ENCODE results near the gene ESPN. TPM values are rescaled to one million over a fixed set of nuclear protein-coding genes. Genes with fewer than 3 reads are reported as not detected.

ESPN gene
- polyA plus RNA-seq, 1 donor (not counting 4 experiments of a cell fraction or from before 2014, with no cell fraction given): 0.47 TPM

GRCh38 chr1:6425658-6426057, 1.1 kb downstream of the ESPN start:
- Histone ChIP-seq H3K27ac (ENCODE audit: control insufficient read depth, insufficient read depth, low read length) (no peak overlapping the region), H2AFZ (ENCODE audit: control insufficient read depth, low read length) (no peak overlapping the region), H3K9me3 (ENCODE audit: control insufficient read depth, low read depth, low read length) (no peaks in the 10 kb centered on the region), H3K27me3 (ENCODE audit: control insufficient read depth, extremely low read depth, insufficient read depth, low read length) (peaks cover 27% of the 10 kb centered on the region), H3K4me2 (ENCODE audit: control insufficient read depth, extremely low read depth, insufficient read depth, low read depth, low read length) (peak overlapping the region; percentile 19), H3K36me3 (ENCODE audit: control insufficient read depth in 2 of 2, extremely low read depth in 1 of 2, insufficient read depth in 2 of 2, low read length in 2 of 2) (no peaks in the 10 kb centered on the region), H3K9ac (ENCODE audit: control insufficient read depth, extremely low read depth, insufficient read depth, low read length) (peak overlapping the region; percentile 24), H4K20me1 (ENCODE audit: control insufficient read depth, extremely low read depth, insufficient read depth, low read length) (no peaks in the 10 kb centered on the region), H3K79me2 (ENCODE audit: control insufficient read depth, insufficient read depth, low read length) (no peaks in the 10 kb centered on the region), H3K4me1 (ENCODE audit: control insufficient read depth, extremely low read depth, insufficient read depth, low read length) (peaks cover 53% of the 10 kb centered on the region), H3K9me1 (ENCODE audit: control insufficient read depth, extremely low read depth, insufficient read depth, low read length) (no peaks in the 10 kb centered on the region), H3K4me3 (ENCODE audit: control insufficient read depth in 2 of 3, extremely low read depth in 1 of 3, insufficient read depth in 2 of 3, low read depth in 1 of 3, low read length in 3 of 3) (peak overlapping the region in 2 of 3 experiments; percentile 13 to 21)
- no peak for TF ChIP-seq EZH2 (IDR thresholded peaks at IDR 0.05; ENCODE audit: low read length)
- TF ChIP-seq, protein P1, sequence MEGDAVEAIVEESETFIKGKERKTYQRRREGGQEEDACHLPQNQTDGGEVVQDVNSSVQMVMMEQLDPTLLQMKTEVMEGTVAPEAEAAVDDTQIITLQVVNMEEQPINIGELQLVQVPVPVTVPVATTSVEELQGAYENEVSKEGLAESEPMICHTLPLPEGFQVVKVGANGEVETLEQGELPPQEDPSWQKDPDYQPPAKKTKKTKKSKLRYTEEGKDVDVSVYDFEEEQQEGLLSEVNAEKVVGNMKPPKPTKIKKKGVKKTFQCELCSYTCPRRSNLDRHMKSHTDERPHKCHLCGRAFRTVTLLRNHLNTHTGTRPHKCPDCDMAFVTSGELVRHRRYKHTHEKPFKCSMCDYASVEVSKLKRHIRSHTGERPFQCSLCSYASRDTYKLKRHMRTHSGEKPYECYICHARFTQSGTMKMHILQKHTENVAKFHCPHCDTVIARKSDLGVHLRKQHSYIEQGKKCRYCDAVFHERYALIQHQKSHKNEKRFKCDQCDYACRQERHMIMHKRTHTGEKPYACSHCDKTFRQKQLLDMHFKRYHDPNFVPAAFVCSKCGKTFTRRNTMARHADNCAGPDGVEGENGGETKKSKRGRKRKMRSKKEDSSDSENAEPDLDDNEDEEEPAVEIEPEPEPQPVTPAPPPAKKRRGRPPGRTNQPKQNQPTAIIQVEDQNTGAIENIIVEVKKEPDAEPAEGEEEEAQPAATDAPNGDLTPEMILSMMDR (optimal IDR thresholded peaks at IDR 0.05 in 1 of 3, IDR thresholded peaks at IDR 0.05 in 1 of 3, conservative IDR thresholded peaks at IDR 0.05 in 1 of 3; ENCODE audit: extremely low read depth in 1 of 3, insufficient read depth in 2 of 3, low read length in 3 of 3): no peak
- dilution Hi-C loops (cut with MboI; ENCODE audit: extremely low pct_ligation_motif_present, low sequenced_read_pairs): no loop called here
- DNase-seq (ENCODE audit: low read depth, low spot score) (no peak), FAIRE-seq (peak; percentile 48)

DNA sequence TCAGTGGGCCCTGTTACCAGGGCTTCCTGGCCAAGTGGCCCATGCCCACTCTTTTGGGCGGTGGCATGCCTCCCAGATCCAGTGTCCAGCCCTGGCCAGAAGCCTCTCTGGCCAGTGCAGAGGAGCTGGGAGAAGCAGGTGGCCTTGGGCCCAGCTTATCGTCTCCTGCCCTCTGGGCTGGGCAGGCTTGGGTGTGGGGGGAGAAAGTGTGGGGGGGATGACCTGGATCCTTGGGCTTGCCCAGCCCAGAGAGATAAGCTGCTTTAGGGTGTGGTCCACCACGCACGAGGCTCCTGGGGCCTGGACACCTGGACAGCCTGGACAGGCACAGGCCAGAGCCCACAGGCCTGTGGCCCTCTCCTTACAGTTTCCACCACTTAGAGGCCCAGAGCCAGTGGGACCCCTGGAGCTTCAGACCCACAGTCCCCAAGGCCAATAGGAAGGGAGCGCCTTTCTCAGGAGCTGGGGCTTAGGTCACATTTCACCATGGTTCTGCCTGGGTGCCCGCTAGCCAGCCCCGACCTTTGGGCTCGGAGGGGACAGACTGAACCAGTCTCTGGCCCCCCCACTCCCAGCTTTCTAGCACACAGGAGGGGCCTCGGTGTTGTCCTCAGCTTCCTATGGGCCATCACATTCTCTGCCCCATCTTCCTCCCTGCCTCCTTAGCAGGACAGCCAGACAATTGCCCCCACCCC, 1.8 kb downstream of the ESPN start:
- TF ChIP-seq, protein P1 (optimal IDR thresholded peaks at IDR 0.05 in 1 of 3, IDR thresholded peaks at IDR 0.05 in 1 of 3, conservative IDR thresholded peaks at IDR 0.05 in 1 of 3; ENCODE audit: extremely low read depth in 1 of 3, insufficient read depth in 2 of 3, low read length in 3 of 3): no peak
- TF ChIP-seq EZH2 (IDR thresholded peaks at IDR 0.05; ENCODE audit: low read length): no peak
- Histone ChIP-seq H4K20me1 (ENCODE audit: control insufficient read depth, extremely low read depth, insufficient read depth, low read length) (no peaks in the 10 kb centered on the region), H3K4me1 (ENCODE audit: control insufficient read depth, extremely low read depth, insufficient read depth, low read length) (peaks cover 48% of the 10 kb centered on the region), H3K27me3 (ENCODE audit: control insufficient read depth, extremely low read depth, insufficient read depth, low read length) (peaks cover 29% of the 10 kb centered on the region), H3K27ac (ENCODE audit: control insufficient read depth, insufficient read depth, low read length) (no peak overlapping the region), H3K4me3 (ENCODE audit: control insufficient read depth in 2 of 3, extremely low read depth in 1 of 3, insufficient read depth in 2 of 3, low read depth in 1 of 3, low read length in 3 of 3) (no peak overlapping the region), H2AFZ (ENCODE audit: control insufficient read depth, low read length) (no peak overlapping the region), H3K36me3 (ENCODE audit: control insufficient read depth in 2 of 2, extremely low read depth in 1 of 2, insufficient read depth in 2 of 2, low read length in 2 of 2) (no peaks in the 10 kb centered on the region), H3K4me2 (ENCODE audit: control insufficient read depth, extremely low read depth, insufficient read depth, low read depth, low read length) (no peak overlapping the region), H3K9me3 (ENCODE audit: control insufficient read depth, low read depth, low read length) (no peaks in the 10 kb centered on the region), H3K79me2 (ENCODE audit: control insufficient read depth, insufficient read depth, low read length) (no peaks in the 10 kb centered on the region), H3K9me1 (ENCODE audit: control insufficient read depth, extremely low read depth, insufficient read depth, low read length) (no peaks in the 10 kb centered on the region), H3K9ac (ENCODE audit: control insufficient read depth, extremely low read depth, insufficient read depth, low read length) (no peak overlapping the region)
- dilution Hi-C loops (cut with MboI; ENCODE audit: extremely low pct_ligation_motif_present, low sequenced_read_pairs): no loop called here
- DNase-seq (ENCODE audit: low read depth, low spot score) (no peak), FAIRE-seq (no peak)
